NCI-H128 (cell line): Measurements from ENCODE around the gene OR8D2.

Experiments
- DNase-seq: peaks from one replicate; lab custom pipeline; 2025; ENCODE audit not compliant: unreplicated experiment; lab: John Stamatoyannopoulos, UW

The OR8D2 gene, protein sequence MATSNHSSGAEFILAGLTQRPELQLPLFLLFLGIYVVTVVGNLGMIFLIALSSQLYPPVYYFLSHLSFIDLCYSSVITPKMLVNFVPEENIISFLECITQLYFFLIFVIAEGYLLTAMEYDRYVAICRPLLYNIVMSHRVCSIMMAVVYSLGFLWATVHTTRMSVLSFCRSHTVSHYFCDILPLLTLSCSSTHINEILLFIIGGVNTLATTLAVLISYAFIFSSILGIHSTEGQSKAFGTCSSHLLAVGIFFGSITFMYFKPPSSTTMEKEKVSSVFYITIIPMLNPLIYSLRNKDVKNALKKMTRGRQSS

DNA sequence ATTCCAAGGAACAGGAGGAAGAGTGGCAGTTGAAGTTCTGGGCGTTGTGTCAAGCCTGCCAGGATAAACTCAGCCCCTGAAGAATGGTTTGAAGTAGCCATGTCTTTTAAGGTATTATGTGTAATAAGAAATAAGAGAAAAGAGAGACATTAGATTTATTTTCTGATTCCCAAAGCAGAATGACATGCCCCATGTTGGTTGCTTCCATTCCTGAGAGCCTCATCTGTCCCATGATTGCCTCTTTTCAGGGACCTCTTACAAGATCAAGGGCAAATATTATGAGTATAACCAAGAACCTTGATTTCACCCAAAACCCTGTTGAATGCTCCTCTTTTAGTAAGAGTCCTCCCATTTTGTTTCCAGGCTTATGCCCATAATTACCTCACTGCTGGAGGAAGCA lies at the start of gene OR8D2:
TSS of gene OR8D2 (minus strand) at position 101 of the 400 bp plus-strand sequence. CDS start at position 101, 0 bp downstream.
- DNase-seq: no peak

DNA sequence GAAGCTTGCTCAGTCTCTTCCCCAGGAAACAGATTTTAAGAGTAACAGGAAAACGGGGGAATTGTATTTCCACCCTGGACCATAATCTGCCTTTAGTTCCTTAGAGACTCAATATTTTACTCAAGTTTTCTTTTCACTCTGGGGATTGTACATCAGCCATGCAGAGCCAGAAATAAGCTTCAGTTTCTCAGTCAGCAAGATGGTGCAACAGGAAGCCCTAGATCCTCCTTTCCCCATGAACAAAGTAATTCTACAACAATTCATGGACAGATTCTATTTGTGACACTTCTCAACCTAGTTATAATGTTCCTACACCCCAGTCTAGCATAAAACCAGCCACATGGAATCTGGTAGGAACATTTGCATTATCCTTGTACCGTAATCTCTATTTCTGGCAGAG lies 39.6 kb upstream of the OR8D2 start:
- DNase-seq: no peak

DNA sequence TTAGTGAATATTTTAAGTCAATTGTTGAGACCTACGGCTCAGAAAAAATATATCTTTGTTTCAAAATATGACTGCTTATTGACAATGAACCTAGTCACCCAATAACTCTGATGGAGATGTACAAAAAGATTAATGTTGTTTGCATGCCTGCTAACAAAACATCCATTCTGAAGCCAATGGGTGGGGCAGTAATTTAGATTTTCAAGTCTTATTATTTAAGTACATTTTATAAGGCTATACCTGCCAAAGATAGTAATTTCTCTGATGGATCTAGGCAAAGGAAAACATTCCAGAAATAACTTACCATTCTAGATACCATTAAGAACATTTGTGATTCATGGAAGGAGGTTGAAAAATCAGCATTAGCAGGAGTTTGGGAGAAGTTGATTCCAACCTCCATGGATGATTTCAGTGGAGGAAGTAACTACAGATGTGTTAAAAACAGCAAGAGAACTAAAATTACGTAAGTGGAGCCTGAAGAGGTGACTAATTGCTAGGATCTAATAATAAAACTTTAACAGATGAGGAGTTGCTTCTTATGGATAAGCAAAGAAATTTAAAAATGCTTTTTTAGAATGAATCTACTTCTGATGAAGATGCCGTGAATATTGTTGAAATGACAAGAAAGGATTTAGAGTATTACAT lies 26.4 kb upstream of the OR8D2 start:
- no peak for DNase-seq

DNA sequence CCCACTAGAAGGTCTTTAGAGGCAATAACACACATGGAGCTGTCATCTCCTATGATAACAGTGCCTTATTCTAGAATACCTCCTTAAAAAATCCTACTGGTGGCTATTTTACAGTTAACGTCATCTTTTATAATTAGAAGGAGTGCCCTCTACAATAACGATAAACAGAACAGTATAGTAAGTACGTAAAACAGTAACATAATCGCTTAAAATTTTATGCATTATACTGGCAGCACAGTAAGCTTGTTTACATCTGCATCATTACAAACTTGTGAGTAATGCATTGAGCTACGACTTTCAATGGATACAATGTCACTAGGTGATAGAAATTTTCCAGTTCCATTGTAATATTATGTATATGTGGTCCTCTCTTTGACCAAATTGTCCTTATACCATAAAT lies 24.3 kb upstream of the OR8D2 start:
- no peak for DNase-seq

DNA sequence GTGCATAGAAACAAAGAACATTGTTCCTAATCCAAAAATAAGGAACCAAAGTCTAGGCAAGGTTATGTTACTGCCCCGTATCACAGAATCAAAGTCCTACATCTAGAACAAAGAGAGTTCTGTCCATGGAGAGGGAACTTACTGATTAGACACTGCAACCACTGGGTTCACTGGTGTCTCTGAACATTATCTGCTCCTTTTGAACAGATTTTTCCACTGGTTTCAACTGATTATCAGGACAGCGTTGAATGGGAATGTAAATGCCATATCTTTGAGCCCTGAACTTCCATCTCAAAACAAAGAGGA lies 20.1 kb upstream of the OR8D2 start:
- DNase-seq: no peak

DNA sequence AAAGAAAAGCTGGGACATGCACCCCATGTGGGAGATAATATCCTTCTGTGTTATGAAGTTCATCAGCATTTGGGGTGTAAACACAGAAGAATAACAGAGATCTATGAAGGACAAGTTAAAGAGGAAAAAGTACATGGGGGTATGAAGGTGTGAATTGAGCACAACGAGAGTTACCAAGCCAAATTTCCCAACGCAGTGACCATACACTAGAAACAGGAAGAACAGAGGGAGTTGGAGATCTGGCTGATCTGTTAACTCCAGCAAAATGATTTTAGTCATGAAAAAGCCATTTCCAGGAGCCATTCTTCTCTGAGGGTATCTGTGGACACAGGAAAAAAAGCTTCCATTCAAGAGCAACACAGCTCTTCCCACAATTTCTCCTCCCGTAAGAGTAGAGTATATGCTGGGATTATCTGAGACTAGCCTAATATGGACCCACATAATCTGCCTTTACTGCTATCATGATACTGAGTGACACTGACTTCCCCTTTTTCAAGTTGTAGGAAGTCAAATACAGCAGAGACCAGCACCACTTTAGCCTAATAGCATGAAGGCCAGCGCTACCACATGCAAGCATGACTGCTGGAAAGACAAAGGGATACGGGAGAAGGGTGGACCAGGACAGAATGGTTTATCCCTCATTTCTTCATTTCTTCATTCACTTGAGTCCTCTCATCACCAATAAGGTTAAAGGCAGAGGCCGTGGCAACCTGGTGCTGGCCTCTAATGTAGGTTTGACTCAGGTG lies 19.6 kb upstream of the OR8D2 start:
- no peak for DNase-seq

DNA sequence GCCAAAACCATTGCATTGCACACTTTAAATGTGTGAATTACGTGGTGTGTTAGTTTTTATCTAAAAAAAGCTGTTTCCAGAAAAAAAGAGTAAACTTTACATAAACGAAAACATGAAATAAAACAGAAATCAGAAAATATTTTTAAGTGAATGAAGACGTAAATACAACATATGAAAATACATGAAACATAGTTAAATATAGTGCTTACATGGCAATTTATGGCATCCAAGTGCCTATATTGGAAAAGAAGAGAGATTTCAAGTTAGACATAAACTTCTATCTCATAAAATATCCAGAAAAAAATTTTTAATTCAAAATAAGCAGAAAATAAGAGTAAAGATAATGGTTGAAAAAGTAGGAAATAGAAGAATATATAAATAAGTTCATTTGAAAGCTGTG lies 11.9 kb upstream of the OR8D2 start:
- no peak for DNase-seq

DNA sequence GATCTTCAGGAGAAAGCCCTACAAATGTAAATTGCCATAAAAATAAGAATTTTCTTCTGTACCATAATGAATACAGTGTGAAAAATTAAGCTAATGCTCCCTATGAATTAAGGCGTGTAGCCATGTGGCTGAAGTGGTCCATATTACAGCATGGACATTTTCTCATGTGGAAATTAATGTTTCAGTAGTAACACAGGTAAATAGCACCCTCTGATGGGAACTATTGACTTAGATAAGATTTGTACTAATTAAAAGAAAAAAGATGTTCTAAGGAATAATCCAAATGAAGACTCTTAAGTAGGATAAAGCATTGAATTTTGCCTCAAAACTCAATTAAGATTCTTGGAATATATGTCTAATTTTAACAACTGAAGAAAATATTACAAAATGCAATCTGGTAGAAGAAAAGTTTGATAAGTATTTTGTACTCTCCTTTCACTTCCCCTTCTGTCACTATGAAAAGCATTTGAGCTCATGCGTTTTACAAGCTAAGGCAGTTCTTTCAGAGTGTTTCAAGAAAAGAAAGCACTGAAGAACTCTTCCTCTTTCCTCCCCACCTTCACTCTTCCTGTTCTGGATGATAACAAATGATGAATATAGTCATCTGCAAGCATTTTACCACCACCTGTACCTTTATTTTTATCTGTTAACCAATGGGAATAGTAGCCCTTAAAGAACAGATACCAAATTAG lies 9.9 kb upstream of the OR8D2 start:
- no peak for DNase-seq

DNA sequence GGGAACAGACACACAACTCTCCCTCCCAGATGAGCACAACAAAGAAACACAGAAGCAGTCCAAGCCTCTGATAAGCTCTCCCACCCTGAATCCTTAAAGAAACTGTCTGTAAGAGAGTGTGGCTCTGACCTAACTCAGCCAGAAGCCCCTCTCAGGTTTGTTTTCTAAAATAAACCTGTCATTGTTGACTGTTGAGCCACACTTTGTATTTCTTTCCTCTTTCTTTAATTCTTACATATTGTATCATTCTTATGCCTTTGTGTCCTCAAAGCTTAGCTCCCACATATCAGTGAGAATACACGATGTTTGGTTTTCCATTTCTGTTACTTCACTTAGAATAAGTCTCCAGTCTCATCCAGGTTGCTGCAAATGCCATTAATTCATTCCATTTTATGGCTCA lies 7.8 kb upstream of the OR8D2 start:
- no peak for DNase-seq

DNA sequence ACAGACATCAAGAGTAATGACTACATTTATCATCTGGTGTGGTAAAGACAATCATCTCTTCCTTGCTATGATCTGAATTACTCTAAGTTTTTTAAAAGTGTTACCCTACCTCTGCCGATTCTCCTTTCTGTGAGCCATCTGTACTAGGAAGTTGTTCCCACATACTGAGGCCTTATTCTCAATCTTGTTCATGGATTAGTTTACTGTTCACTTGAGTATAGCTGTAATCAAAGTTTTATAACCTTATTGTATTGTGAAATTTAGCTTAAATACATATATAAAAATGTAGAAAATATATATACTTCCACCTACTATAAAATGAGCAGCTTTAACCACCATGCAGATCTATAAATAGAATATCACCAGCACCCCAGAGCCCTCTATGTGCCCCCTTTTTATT lies 2.4 kb upstream of the OR8D2 start:
- DNase-seq: no peak

DNA sequence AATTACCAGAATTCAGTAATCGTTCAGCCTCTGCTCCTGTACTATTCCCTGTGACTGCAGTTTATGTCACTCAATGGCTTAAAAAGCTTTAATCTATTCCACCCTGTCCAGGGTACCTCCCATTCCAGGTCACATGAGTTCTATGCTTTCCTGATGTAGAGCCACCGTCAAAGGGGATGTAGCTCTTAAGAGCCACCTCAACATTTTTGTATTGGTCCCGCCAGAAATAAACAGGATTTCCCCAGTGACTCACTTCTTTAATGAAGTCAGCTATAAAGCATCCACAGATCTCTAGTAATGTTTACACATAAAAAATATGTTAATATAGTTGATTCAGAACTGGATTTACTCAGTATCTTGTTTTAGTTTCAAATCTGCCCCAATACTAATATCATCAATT lies 4.9 kb downstream of the OR8D2 start:
- no peak for DNase-seq

DNA sequence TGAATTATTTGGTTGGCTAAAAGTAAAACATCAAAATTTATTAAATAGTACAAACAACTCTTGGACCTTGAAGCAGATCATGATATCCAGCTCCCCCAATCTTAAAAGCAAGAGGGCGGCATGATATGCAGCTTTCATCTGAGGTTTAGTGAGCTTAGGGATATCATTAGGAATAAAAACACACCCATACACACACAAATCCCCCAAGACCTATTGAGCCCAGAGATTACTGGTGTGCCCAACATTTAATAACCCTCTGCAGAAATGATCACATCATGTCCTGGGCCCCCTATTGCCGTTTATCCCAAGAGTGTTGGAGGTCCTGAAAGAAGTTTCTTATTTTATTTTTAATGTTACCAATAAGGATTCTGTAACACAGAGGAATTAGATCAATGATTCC lies 6.1 kb downstream of the OR8D2 start, which contains the start of gene OR8D1:
TSS of gene OR8D1 (minus strand) at position 101 of the 400 bp plus-strand sequence. CDS start 3,183 bp downstream, outside the sequence.
- DNase-seq: no peak

DNA sequence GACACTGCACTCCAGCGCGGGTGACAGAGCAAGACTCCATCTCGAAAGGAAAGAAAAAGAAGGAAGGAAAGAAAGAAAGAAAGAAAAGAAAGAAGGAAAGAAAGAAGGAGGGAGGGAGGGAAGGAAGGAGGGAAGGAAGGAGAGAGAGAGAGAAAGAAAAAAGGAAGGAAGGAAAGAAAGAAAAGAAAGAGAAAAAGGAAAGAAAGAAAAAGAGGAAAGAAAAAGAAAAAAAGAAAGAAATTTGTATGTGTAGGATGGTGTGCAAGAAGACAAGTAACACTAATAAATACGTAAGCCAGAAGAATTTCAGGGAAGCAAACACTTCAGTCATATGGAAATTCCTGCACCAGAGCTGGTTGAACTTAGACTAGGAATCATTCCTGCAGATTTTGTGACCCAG lies 6.9 kb downstream of the OR8D2 start:
- DNase-seq: no peak

DNA sequence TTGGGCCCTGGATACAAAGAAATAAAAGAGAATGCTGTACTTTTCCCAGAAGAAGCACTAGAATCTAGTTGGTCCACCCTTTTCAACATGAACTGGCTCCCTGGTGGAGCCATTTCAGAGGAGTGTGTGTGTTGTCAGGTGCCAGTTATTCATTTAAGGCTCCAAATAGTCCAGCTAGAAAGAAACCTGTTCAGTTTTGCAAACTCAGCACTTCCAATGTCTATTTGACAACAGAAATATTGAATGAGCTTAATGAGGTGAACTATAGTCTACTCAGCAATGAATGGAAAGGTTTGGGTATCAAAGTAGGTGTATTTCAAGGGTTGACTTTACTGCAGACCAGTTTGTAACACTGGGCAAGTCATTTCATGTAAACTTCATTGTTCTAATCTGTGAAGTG lies 8.3 kb downstream of the OR8D2 start:
- no peak for DNase-seq

DNA sequence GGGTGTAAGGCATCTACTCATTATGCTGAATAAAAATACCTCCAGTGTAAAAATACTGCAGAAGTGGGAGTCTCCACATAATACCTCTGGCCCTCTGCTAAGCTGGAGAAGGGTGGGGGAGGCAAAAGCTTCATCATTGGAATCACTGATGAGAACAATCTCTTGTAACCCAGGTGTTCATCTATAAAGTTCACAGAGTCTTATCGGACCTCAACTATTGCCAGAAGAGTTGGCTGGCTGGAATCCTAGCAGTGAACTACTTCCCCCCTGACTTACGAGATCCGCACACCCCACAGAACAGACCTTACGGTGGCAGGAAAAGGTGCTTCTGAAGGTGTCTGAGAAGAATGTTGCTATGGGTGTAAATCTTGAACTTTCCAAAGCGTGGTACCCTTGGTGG lies 8.7 kb downstream of the OR8D2 start:
- DNase-seq: no peak

DNA sequence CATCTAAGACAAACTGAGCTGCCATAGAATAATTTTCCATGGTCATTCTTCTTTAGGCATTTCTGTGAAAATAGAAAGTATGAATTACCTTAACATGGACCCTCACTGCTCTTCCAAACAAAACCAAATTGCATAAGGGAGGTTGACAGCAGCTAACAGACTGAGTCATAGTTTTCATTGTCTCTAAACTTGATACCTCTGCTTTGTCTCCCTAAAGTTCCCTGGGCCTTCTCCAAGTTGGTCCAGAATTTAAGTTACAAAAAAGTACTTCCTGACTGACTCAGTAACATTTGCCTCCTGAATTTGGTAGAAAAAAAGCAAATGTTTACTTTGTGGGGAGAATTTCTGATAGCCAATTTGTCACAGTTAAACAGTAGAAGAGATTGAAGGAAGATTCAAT lies 9.3 kb downstream of the OR8D2 start:
- no peak for DNase-seq

DNA sequence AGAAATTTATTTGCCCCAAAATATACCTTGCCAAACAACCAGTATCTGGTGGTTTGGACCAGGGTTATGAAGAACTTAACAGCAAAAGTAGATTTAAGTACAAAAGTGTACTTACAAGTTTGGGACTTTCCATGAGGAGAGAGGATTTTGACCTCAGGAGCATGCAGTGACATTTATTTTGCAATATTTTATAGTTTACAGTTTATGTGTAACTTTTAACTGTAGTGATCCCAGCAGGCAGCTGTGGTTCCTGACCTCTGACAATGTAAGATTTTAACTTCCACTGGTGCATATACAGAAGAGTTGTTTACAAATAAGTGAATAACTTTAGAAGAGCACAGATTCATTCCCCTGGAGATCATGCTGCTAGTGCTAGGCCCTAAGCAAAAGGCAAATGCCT lies 12.9 kb downstream of the OR8D2 start:
- DNase-seq: no peak

DNA sequence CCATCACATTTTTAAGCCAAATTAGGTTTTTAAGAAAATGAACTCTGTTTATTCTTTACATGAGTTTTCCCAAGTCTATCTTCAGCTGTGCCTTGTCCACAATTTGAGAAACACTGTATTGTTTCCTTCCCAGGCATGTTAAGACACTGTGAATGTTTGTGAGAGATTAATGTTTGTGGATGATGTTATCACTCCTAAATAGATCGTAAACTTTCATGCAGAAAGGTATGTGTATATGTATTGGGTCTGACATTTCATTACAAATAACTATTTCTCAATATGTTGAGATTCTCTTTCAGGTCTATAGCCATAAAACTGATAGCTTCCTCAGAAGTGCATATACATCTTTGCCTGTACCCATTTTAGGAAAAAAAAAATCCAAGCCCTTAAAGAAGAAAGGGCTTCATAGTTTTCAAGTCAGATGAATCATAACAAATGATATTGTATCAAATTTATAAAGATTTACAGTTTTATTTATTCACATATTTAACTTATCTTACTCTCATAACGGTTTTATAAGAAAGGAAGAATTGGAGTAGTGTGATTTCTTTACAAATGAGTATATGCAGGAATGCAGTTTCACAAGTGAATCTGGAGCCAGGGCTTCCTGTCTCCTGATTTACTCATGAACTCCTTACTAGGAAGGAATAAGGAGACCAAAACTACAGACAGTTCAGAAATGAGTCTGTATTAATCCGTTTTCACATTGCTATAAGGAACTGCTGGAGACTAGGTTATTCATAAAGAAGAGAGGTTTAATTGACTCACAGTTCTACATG lies 17.5 kb downstream of the OR8D2 start:
- DNase-seq: no peak

DNA sequence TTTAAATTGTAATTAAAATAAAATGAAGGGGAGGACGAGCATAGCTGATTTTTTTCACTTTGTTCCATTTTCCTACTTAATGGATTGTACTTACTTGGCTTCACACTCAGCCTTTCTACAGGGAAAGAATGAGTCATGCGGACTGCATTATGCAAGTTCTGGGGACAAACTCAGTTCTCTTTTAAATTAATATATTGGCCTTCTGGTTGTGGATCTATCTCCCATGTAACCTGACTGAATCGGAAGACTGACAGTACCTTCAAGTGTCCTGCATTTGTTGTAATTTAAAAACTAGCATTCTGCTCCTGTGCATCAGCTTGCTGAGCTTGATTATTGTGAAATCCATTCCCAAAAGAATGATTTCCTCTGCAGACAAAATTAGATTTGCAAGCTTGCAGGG lies 18.4 kb downstream of the OR8D2 start:
- DNase-seq: no peak

DNA sequence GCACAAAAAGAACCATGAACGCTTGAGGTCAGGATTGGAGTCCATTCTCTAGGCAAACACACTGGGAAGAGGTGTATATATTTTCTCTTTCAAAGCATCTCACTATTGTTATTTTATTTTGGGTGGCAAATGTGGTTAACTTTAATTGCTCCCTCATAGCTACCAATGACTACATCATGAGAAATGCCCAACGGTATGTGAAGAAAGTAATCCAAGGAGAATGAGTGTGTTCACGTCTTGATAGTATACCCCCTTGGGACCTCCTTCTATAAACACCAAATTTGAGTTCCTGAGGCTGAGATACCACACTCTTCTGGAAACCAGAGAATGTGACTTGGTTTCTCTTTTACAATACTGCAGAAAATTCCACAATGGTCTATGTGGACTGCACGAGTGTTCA lies 22.1 kb downstream of the OR8D2 start:
- no peak for DNase-seq

DNA sequence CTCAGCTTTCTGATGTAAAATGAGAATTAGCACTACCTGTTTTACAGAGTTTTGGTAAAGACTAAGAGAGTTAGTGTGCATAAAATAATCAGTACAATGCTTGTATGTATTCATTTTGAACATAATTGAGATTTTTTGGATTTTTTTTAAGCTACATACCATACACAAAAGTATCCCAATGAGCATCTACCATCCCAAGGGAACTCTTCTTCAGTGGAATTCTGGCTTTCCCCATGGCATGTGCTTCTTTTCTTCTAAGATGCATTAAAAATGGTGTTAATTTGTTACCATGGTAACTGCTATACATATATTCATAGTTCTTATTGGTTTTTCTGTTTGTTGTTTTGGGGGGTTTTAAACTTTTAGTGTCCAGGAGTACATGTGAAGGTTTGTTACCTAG lies 24.0 kb downstream of the OR8D2 start:
- DNase-seq: no peak
